Stimulated activated CD8-positive, alpha-beta memory T cell treated with anti-CD3 and anti-CD28 coated beads, Interleukin-4, amount 100 ng/mL, for 1 hour (primary cell): ENCODE measurements around the gene INF2.

Source experiments
- DNase-seq, 2 donors: peaks; one replicate each; pipeline ENCODE4 v3.0.0-alpha.2; 2020; ENCODE audit warnings: low read depth in 2 of 2, low spot score in 1 of 2

Gene INF2

GRCh38 chr14:104701383-104702076, 12.1 kb downstream of the INF2 start:
- DNase-seq, result no peak

DNA sequence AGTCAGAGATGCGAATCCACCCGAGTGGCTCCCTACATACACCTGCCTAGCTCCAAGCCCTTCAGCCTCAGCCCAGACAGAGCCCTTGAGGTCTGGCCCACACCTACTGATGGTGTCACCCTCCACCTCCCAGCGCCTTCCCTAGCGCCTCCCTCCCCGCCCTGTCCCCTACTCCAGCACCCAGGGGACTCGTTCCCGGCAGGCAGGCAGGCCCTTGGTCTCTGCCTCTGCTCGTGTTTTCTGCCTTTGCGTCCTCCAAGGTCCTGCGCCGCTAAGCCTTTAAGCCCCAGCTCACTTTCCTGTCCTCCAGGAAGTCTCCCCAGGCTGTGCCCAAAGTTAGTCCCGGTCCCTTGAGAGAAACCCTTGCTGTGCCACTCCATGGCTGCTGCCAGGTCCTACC, 12.7 kb downstream of the INF2 start:
- no peak for DNase-seq

DNA sequence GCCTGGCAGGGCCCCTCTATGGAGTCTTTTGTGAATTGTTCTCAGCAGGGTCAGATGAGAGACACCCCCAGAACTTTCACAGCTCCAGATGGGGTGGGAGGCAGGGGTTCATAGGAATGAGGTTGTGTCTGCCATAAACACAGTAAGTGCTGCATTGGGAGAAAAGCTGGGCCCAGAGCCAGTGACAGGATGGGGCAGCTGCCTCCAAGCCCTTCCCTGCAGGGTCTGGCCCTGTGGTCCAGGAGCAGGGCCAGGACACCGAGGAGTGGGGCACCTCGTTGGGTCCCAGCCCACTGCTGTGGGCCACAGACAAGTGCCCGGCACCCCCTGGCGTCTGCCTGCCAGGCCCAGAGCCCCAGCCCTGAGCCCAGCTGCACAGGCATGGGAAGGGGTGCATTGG, 13.3 kb downstream of the INF2 start:
- DNase-seq, result no peak

DNA sequence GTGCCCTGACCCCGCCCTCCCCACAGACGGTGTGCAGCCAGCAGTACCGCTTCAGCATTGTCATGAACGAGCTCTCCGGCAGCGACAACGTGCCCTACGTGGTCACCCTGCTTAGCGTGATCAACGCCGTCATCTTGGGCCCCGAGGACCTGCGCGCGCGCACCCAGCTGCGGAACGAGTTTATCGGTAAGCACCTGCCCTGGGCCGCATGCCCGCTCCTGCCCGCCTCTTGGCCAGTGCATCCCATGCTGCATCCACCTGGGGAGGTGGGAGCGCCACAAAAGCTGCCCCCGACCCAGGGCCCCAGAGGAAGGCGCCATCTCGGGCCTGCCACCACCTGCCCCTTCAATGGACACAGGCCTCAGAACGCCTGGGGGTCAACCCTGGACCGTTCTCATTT, 13.9 kb downstream of the INF2 start:
- no peak for DNase-seq

DNA sequence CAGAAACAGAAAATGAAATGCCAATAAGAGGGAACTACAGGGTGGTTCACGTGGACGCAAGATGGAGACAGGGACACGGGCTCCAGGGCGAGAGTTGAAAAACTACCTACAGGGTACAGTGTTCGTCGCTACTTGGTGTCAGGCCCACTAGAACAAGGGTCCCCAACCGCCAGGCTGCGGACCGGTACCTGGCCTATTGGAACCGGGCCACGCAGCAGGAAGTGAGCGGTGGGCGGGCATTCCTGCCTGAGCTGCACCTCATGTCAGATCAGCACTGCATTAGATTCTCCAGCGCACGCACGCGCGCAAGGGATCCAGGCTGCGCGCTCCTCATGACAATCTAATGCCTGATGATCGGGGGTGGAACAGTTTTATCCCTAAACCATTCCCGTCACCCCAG, 14.8 kb downstream of the INF2 start:
- no peak for DNase-seq

GRCh38 chr14:104705340-104706047, 16.1 kb downstream of the INF2 start:
- no peak for DNase-seq

DNA sequence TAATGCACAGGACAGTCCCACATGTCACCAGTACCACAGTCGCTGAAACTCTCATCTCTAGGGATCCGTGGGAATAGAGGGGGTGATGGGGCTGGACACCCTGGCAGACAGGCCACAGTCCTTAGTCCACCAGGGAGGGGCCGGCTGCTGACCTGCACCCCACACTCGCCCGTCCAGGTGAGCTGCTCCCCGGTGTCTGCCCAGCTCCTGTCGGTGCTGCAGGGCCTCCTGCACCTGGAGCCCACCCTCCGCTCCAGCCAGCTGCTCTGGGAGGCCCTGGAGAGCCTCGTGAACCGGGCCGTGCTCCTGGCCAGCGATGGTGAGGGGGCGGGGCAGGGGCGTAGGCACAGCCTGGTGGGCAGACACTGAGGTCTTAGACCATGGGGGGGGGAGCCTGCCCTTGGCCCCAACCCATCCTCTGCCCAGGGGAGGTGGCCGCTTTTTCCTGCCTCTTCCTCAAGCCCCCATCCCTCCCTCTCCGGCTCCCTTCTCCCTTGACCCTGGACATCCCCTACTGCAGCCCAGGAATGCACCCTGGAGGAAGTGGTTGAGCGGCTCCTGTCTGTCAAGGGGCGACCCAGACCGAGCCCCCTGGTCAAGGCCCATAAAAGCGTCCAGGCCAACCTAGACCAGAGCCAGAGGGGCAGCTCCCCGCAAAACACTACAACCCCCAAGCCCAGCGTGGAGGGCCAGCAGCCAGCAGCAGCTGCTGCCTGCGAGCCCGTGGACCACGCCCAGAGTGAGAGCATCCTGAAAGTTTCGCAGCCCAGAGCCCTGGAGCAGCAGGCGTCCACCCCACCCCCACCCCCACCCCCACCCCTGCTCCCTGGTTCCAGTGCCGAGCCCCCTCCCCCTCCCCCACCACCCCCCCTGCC, 17.6 kb downstream of the INF2 start:
- no peak for DNase-seq

GRCh38 chr14:104707608-104708595, 18.5 kb downstream of the INF2 start:
- no peak for DNase-seq

DNA sequence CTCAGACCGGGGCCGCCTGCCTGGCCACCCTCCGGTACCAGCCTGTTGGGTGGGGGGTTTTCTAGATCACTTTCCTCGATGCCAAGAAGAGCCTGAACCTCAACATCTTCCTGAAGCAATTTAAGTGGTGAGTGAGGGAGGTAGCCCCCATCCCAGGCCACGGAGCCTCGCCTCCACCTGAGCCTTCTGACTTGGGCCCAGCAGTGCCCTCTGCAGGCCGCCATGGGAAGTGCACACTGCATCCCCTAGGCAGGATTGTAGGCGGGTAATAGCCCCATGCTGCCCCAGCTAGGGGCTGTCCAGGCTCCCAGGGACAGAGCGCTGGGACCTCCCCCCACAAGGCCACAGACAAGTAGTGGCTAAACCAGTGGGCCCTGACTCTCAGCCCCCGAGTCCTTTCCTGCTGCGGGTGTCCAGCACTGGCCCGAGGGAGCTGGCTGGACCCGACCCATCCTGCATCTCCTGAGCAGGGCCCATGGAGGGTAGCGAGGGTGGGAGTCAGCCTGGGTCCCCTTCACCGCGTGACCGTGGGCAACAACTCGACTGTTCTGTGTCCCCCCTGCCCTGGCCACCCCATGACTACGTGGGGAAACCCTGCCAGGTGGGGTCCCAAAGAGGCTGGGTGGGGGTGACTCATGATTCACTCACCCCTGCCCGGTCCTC, 19.3 kb downstream of the INF2 start:
- DNase-seq, result peak; percentile 38 to 52

- no peak for DNase-seq
These were observed 20.1 kb downstream of the INF2 start for GRCh38 chr14:104709387-104710039.

DNA sequence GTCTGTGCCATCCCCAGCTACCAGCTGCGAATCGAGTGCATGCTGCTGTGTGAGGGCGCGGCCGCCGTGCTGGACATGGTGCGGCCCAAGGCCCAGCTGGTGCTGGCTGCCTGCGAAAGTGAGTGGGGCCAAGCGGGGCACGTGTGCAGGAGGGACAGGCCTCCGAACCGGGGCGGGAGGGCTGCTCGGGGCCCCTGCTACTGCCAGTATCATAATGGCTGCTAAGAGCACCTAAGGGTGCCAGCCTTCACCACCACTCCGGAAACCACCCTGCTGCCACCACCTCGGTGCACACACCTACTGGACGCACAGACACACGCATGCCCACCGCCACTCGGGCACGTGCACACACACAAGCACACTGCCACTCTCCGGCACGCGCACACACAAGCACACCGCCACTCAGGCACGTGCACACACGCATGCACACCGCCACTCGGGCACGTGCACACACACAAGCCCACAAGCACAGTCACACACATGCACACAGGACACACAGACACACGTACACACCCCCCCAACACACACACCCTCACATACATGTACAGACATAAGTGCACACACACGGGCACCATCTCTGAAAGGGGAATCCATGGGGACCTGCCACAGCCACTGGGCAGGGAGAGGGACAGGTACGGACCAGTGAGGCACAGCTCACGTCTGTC, 20.8 kb downstream of the INF2 start:
- DNase-seq, result no peak

DNA sequence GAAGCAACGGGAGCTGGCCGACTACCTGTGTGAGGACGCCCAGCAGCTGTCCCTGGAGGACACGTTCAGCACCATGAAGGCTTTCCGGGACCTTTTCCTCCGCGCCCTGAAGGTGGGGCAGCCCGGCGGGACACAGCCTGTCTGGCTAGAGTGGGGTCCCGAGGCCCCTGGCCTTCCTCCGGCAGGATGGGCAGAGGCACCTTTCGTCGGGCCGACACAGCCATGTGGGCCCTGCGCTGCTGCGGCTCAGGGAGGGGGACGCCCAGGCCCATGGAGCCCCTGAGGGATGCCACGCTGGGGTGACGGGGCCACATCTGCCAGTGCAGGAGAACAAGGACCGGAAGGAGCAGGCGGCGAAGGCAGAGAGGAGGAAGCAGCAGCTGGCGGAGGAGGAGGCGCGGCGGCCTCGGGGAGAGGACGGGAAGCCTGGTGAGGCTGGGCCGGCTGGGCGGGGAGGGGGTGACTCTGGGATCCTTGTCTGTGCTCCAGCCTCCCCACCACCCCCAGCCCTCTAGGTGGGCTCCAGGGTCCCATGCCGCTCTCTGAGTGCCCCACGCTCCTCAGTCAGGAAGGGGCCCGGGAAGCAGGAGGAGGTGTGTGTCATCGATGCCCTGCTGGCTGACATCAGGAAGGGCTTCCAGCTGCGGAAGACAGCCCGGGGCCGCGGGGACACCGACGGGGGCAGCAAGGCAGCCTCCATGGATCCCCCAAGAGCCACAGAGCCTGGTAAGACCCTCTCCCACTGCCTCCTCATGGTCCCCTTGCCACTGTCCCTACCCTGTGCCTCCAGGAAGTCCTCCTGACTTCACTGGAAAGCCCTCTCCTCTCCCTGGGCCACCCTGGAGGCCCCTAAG, 23.7 kb downstream of the INF2 start:
- no peak for DNase-seq

- DNase-seq, result no peak
These were observed 24.6 kb downstream of the INF2 start for GRCh38 chr14:104714066-104714465.

GRCh38 chr14:104714681-104715080, 25.3 kb downstream of the INF2 start:
- no peak for DNase-seq

- no peak for DNase-seq
These were observed 26.0 kb downstream of the INF2 start for GRCh38 chr14:104715416-104715815.

- no peak for DNase-seq
These were observed 26.5 kb downstream of the INF2 start for GRCh38 chr14:104715871-104716270.

DNA sequence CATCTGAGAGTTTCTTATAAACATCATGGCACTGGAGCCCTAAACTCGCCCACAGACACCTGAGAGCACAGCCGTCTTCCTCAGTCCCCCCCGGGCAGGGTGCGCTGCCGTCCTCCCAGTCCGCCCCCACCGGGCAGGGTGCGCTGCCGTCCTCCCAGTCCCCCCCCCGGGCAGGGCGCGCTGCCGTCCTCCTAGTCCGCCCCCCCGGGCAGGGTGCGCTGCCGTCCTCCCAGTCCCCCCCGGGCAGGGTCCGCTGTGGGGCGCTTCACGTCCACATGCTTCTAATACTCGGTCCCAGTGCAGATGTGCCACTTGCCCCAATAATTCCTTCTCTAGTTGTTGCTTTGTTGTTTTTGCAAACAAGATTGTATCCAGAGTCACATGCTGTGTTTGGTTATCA, 27.7 kb downstream of the INF2 start:
- no peak for DNase-seq

- DNase-seq, result no peak
These were observed 28.2 kb downstream of the INF2 start for GRCh38 chr14:104717646-104718045.
